Endothelial cell of umbilical vein (primary cell): ENCODE data around the gene SNX2. TPM values are rescaled to one million over a fixed set of nuclear protein-coding genes. Genes with fewer than 3 reads are reported as not detected.

Experiments used
- BruUV-seq: library from RNA; stranded (reverse); fragments of 400-500 nt; replicated peaks from 2 replicates; lab custom pipeline; 2021; lab: Mats Ljungman, UMichigan
- CTCF ChIA-PET: fragments of 300-600, 350-600 bp; sonication (Branson Sonifier 250); formaldehyde crosslinking; loops from one replicate; lab custom pipeline; 2021; ENCODE audit warnings: antibody characterized with exemption, inconsistent platforms; lab: Charles Lee
- POLR2A ChIA-PET: fragments of 300-600, 350-600 bp; sonication (Branson Sonifier 250); formaldehyde crosslinking; loops from one replicate; lab custom pipeline; 2021; ENCODE audit warnings: antibody characterized with exemption, inconsistent platforms; lab: Charles Lee
- DNase-seq: peaks from one replicate; pipeline ENCODE4 v3.0.0-alpha.2; 2011; ENCODE audit warnings: low read depth, low spot score
- FAIRE-seq: peaks from 2 replicates; lab custom pipeline; 2011; peaks lifted over from hg19 to GRCh38; lab: Jason Lieb, UNC
- H2AFZ ChIP-seq: 2 replicates; pipeline ENCODE4 v1.6.0; 2012; ENCODE audit warnings: low read depth, low read length, control low read depth, inconsistent platforms
- H3K27ac ChIP-seq: 2 replicates; pipeline ENCODE4 v1.5.1; 2011; ENCODE audit warnings: low read depth, mild to moderate bottlenecking, control low read depth, low read length, moderate library complexity; ENCODE audit not compliant: insufficient read depth
- H3K27me3 ChIP-seq, 2 experiments: 2 replicates each; pipeline versions ENCODE4 v1.6.0 to v1.6.1; 2011; ENCODE audit warnings: low read length in 2 of 2, mixed read lengths in 1 of 2; ENCODE audit not compliant: control insufficient read depth in 2 of 2, insufficient read depth in 2 of 2
- H3K36me3 ChIP-seq, 2 experiments: 2 replicates in 1 of 2; 3 replicates in 1 of 2; pipeline ENCODE4 v1.5.1; 2011; ENCODE audit warnings: low read length in 2 of 2, mild to moderate bottlenecking in 1 of 2, moderate library complexity in 1 of 2; ENCODE audit not compliant: control insufficient read depth in 2 of 2, insufficient read depth in 2 of 2; ENCODE audit errors: extremely low read depth in 1 of 2
- H3K4me1 ChIP-seq: 3 replicates; pipeline ENCODE4 v1.5.1; 2011; ENCODE audit warnings: mild to moderate bottlenecking, low read length; ENCODE audit not compliant: control insufficient read depth, insufficient read depth; ENCODE audit errors: extremely low read depth
- H3K4me2 ChIP-seq: 2 replicates; pipeline ENCODE4 v1.6.1; 2011; ENCODE audit warnings: low read length, control low read depth, mixed read lengths; ENCODE audit not compliant: insufficient read depth
- H3K4me3 ChIP-seq, 3 experiments: fragments of 200-600 bp in 1 of 3; sonication (generic), shearing (Covaris generic) in 1 of 3; replicated peaks in 1 of 3; 2 replicates each; pipeline ENCODE4 v1.5.1; 2011 to 2016; ENCODE audit warnings: control low read depth in 3 of 3, low read length in 3 of 3, mild to moderate bottlenecking in 2 of 3, inconsistent platforms in 1 of 3, low read depth in 1 of 3, moderate library complexity in 1 of 3; ENCODE audit not compliant: insufficient read depth in 1 of 3
- H3K79me2 ChIP-seq: 2 replicates; pipeline ENCODE4 v1.6.0; 2012; ENCODE audit warnings: low read length, inconsistent platforms; ENCODE audit not compliant: control insufficient read depth, insufficient read depth
- H3K9ac ChIP-seq: replicated peaks from 2 replicates; pipeline ENCODE3; 2011; ENCODE audit warnings: low read length, control low read depth; ENCODE audit not compliant: insufficient read depth; ENCODE audit errors: extremely low read depth
- H3K9me1 ChIP-seq: replicated peaks from 3 replicates; pipeline ENCODE4 v1.6.0; 2011; ENCODE audit warnings: mild to moderate bottlenecking, low read length; ENCODE audit not compliant: control insufficient read depth, insufficient read depth; ENCODE audit errors: extremely low read depth
- H3K9me3 ChIP-seq: replicated peaks from 2 replicates; pipeline ENCODE4 v1.5.1; 2012; ENCODE audit warnings: low read length, inconsistent platforms; ENCODE audit not compliant: control insufficient read depth, insufficient read depth
- H4K20me1 ChIP-seq: replicated peaks from 2 replicates; pipeline ENCODE3; 2011; ENCODE audit warnings: mild to moderate bottlenecking, low read length; ENCODE audit not compliant: control insufficient read depth, insufficient read depth; ENCODE audit errors: extremely low read depth
- CTCF ChIP-seq, 2 donors: IDR thresholded peaks; 1 replicate in 1 of 2; 2 replicates in 1 of 2; pipeline ENCODE4 v1.5.1; 2011; ENCODE audit warnings: low read length in 2 of 2, mild to moderate bottlenecking in 2 of 2, moderate library complexity in 2 of 2, control low read depth in 1 of 2, inconsistent platforms in 1 of 2, low read depth in 1 of 2; ENCODE audit not compliant: insufficient read depth in 1 of 2; ENCODE audit errors: extremely low read depth in 1 of 2
- EZH2 ChIP-seq: IDR thresholded peaks from 2 replicates; pipeline ENCODE4 v1.6.1; 2012; ENCODE audit warnings: borderline replicate concordance, low read depth, mild to moderate bottlenecking, moderate library complexity, low read length, inconsistent platforms; ENCODE audit not compliant: severe bottlenecking
- FOS ChIP-seq: IDR thresholded peaks from 2 replicates; pipeline ENCODE4 v1.6.1; 2011; ENCODE audit warnings: mild to moderate bottlenecking, low read length, moderate library complexity, borderline replicate concordance; ENCODE audit not compliant: insufficient read depth
- GATA2 ChIP-seq: IDR thresholded peaks from 2 replicates; pipeline ENCODE4 v1.7.0; 2011; ENCODE audit warnings: low read depth, mild to moderate bottlenecking, moderate library complexity, mixed read lengths, low read length; ENCODE audit not compliant: insufficient read length, insufficient read depth
- JUN ChIP-seq: IDR thresholded peaks from 2 replicates; pipeline ENCODE4 v1.6.1; 2011; ENCODE audit warnings: borderline replicate concordance, low read depth; ENCODE audit not compliant: insufficient read length, insufficient read depth
- MAX ChIP-seq: IDR thresholded peaks from 2 replicates; pipeline ENCODE4 v1.6.1; 2011; ENCODE audit not compliant: insufficient read depth, insufficient read length
- MYC ChIP-seq: IDR thresholded peaks from one replicate; pipeline ENCODE4 v1.6.1; 2011; ENCODE audit warnings: mild to moderate bottlenecking, low read depth, low read length
- POLR2A ChIP-seq: IDR thresholded peaks from 2 replicates; pipeline ENCODE4 v1.6.1; 2012; ENCODE audit warnings: low read depth, mild to moderate bottlenecking, control low read depth, low read length
- POLR2AphosphoS5 ChIP-seq: IDR thresholded peaks from 2 replicates; pipeline ENCODE4 v1.6.1; 2012; ENCODE audit warnings: low read depth, mild to moderate bottlenecking, control low read depth, low read length, moderate library complexity; ENCODE audit not compliant: insufficient read depth
- dilution Hi-C: fragments of 300-500 bp; cut with MboI; formaldehyde crosslinking; loops from one replicate; pipeline ENCODE4 v1.15.0; 2019; ENCODE audit warnings: low sequenced_read_pairs; ENCODE audit not compliant: extremely low pct_ligation_motif_present
- intact Hi-C: fragments of 100-400 bp; cut with micrococcal nuclease; formaldehyde crosslinking; loops from one replicate; pipeline ENCODE4 v1.10.0; 2022
- polyA plus RNA-seq, 4 experiments: library from polyadenylated mRNA; depleted of rRNA in 3 of 4; stranded (reverse) in 3 of 4; unstranded in 1 of 4; fragments of >200 nt; gene quantifications; 2 replicates each; pipeline versions ENCODE4 v1.2.1 to v1.2.3, GENCODE V29; 2011 to 2012; ENCODE audit warnings: missing spikeins in 1 of 4
- total RNA-seq: library from RNA; stranded (reverse); gene quantifications from 2 replicates; pipeline ENCODE4 v1.2.3, GENCODE V29; 2021

Gene SNX2
- total and polyA plus RNA-seq, 2 donors (not counting 3 experiments of a cell fraction or from before 2014, with no cell fraction given), result 14.4 to 51.2 TPM

GRCh38 chr5:122755783-122756182 lies 19.1 kb upstream of the SNX2 start:
- dilution Hi-C loops, result no loop called here
- Histone ChIP-seq H3K9me3 (no peaks in the 10 kb centered on the region), H3K4me3 (no peak overlapping the region), H3K4me1 (peaks cover 9% of the 10 kb centered on the region), H3K36me3 (no peaks in the 10 kb centered on the region), H3K9me1 (no peaks in the 10 kb centered on the region), H2AFZ (peak overlapping the region; percentile 7), H3K9ac (no peak overlapping the region), H3K27me3 (no peaks in the 10 kb centered on the region), H3K79me2 (no peaks in the 10 kb centered on the region), H3K4me2 (peak overlapping the region; percentile 14), H3K27ac (peak overlapping the region; percentile 44), H4K20me1 (no peaks in the 10 kb centered on the region)
- ChIA-PET CTCF (no interaction called here), POLR2A (no interaction called here)
- FAIRE-seq (no peak), DNase-seq (no peak)
- no peak for TF ChIP-seq MYC
- no peak for TF ChIP-seq POLR2AphosphoS5
- no peak for TF ChIP-seq GATA2
- TF ChIP-seq EZH2, result no peak
- no peak for TF ChIP-seq POLR2A
- TF ChIP-seq CTCF (IDR thresholded peaks at IDR 0.05; ENCODE audit: extremely low read depth in 1 of 2, insufficient read depth in 1 of 2, low read depth in 1 of 2, low read length in 2 of 2), result no peak
- no peak for TF ChIP-seq FOS
- no peak for TF ChIP-seq JUN
- no peak for TF ChIP-seq MAX
- BruUV-seq, result no TSS peak
- intact Hi-C loops, result loop anchor here (1.0 kb wide), 1 partner anchor 19 kb away; no protein-coding TSS in a partner anchor
